ENCODE measurements around the gene RSPH3. TPM values are rescaled to one million over a fixed set of nuclear protein-coding genes. Genes with fewer than 3 reads are reported as not detected.

Gene RSPH3
- polyA plus RNA-seq, 1 donor from 2014 or later, result 3.5 TPM

- TF ChIP-seq, protein P1, sequence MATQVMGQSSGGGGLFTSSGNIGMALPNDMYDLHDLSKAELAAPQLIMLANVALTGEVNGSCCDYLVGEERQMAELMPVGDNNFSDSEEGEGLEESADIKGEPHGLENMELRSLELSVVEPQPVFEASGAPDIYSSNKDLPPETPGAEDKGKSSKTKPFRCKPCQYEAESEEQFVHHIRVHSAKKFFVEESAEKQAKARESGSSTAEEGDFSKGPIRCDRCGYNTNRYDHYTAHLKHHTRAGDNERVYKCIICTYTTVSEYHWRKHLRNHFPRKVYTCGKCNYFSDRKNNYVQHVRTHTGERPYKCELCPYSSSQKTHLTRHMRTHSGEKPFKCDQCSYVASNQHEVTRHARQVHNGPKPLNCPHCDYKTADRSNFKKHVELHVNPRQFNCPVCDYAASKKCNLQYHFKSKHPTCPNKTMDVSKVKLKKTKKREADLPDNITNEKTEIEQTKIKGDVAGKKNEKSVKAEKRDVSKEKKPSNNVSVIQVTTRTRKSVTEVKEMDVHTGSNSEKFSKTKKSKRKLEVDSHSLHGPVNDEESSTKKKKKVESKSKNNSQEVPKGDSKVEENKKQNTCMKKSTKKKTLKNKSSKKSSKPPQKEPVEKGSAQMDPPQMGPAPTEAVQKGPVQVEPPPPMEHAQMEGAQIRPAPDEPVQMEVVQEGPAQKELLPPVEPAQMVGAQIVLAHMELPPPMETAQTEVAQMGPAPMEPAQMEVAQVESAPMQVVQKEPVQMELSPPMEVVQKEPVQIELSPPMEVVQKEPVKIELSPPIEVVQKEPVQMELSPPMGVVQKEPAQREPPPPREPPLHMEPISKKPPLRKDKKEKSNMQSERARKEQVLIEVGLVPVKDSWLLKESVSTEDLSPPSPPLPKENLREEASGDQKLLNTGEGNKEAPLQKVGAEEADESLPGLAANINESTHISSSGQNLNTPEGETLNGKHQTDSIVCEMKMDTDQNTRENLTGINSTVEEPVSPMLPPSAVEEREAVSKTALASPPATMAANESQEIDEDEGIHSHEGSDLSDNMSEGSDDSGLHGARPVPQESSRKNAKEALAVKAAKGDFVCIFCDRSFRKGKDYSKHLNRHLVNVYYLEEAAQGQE (IDR thresholded peaks at IDR 0.05; ENCODE audit: borderline replicate concordance), result no peak
- TF ChIP-seq SMC3 (conservative IDR thresholded peaks at IDR 0.05; ENCODE audit: poor library complexity) (no peak), CTCF (IDR thresholded peaks at IDR 0.05; ENCODE audit: poor library complexity, severe bottlenecking) (no peak), RAD21 (conservative IDR thresholded peaks at IDR 0.05) (no peak), EP300 (conservative IDR thresholded peaks at IDR 0.05; ENCODE audit: poor library complexity, severe bottlenecking) (no peak), POLR2AphosphoS5 (IDR thresholded peaks at IDR 0.05) (no peak), TAF1 (IDR thresholded peaks at IDR 0.05; ENCODE audit: low read depth) (no peak), MXI1 (conservative IDR thresholded peaks at IDR 0.05; ENCODE audit: poor library complexity, severe bottlenecking) (no peak), EZH2 (IDR thresholded peaks at IDR 0.05; ENCODE audit: borderline replicate concordance, insufficient read depth, low read length, poor library complexity, severe bottlenecking) (no peak)
- no peak overlapping the region for H3K9ac ChIP-seq (ENCODE audit: low read length)
- no peaks in the 10 kb centered on the region for H4K20me1 ChIP-seq (ENCODE audit: insufficient read depth)
- H3K4me3 ChIP-seq (ENCODE audit: low read length), result no peak overlapping the region
- H2AFZ ChIP-seq (ENCODE audit: low read depth, low read length), result no peak overlapping the region
- H3F3A ChIP-seq (ENCODE audit: insufficient read depth, low read length, poor library complexity, severe bottlenecking), result no peaks in the 10 kb centered on the region
- no peak overlapping the region for H3K4me2 ChIP-seq (ENCODE audit: low read length)
- no peaks in the 10 kb centered on the region for H3K9me2 ChIP-seq (ENCODE audit: insufficient read depth, low read length)
- H3K79me2 ChIP-seq (replicated peaks; ENCODE audit: insufficient read depth, low read length), result no peaks in the 10 kb centered on the region
- H3K27ac ChIP-seq (ENCODE audit: low read length), result no peak overlapping the region
- no peaks in the 10 kb centered on the region for H3K9me3 ChIP-seq (ENCODE audit: low read length)
- H3K36me3 ChIP-seq (ENCODE audit: insufficient read depth, low read length), result no peaks in the 10 kb centered on the region
- H3K27me3 ChIP-seq (ENCODE audit: insufficient read depth, low read depth, low read length), result no peaks in the 10 kb centered on the region
Measured at GRCh38 chr6:159045801-159046200, 45.8 kb upstream of the RSPH3 start.

DNA sequence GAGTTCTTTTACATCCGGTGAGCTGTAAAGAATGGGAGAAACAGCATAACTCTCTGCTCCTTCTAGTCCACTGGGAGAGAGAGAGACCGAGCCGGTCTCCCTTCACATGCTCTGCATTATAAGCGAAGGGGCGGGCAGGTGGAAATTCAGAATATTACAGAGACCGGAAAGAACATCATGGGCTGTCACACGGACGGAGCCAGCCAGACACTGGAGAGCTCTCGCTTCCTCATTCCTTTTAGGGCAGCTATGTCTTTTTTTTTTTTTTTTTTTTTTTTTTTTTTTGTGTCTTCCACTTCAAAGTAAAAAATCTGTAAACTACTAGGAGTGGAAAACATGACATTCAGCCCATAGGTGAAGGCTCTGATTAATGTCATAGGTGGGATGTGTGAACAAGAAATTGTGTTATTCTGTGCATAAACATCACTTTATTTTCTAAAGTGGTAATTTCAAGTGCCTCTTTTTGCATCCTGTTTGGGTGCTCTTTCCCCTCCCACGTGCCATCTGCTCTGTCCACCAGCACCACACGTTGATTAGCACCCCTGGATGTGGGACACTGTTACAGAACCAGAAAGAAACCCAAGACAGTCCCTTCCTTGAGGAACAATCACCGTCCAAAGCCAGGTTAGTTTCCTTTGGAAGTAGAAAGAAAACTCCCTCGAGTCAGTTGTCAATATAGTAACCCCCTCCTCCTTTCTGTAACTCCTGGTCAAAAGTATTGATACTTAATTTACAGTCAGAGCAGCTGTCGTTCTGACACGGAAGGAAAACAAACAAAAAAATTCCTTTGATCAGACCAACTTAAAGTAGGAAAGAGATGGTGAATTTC lies 45.1 kb upstream of the RSPH3 start, which contains the start of gene TAGAP:
TAGAP (minus strand) TSS at position 93 of the 829 bp plus-strand sequence. CDS start 845 bp downstream, outside the sequence.
- no peaks in the 10 kb centered on the region for H3K36me3 ChIP-seq (ENCODE audit: insufficient read depth, low read length)
- H3K27me3 ChIP-seq (ENCODE audit: insufficient read depth, low read depth, low read length), result no peaks in the 10 kb centered on the region
- no peaks in the 10 kb centered on the region for H3K9me3 ChIP-seq (ENCODE audit: low read length)
- H3F3A ChIP-seq (ENCODE audit: insufficient read depth, low read length, poor library complexity, severe bottlenecking), result no peaks in the 10 kb centered on the region
- H4K20me1 ChIP-seq (ENCODE audit: insufficient read depth), result no peaks in the 10 kb centered on the region
- H3K79me2 ChIP-seq (replicated peaks; ENCODE audit: insufficient read depth, low read length), result no peaks in the 10 kb centered on the region
- H3K9ac ChIP-seq (ENCODE audit: low read length), result no peak within 1 kb of the TSS
- H2AFZ ChIP-seq (ENCODE audit: low read depth, low read length), result no peak within 1 kb of the TSS
- H3K27ac ChIP-seq (ENCODE audit: low read length), result no peak within 1 kb of the TSS
- no peaks in the 10 kb centered on the region for H3K9me2 ChIP-seq (ENCODE audit: insufficient read depth, low read length)
- H3K4me2 ChIP-seq (ENCODE audit: low read length), result no peak within 1 kb of the TSS
- TF ChIP-seq EP300 (conservative IDR thresholded peaks at IDR 0.05; ENCODE audit: poor library complexity, severe bottlenecking) (no peak), TAF1 (IDR thresholded peaks at IDR 0.05; ENCODE audit: low read depth) (no peak), CTCF (IDR thresholded peaks at IDR 0.05; ENCODE audit: poor library complexity, severe bottlenecking) (no peak)
- no peak within 1 kb of the TSS for H3K4me3 ChIP-seq (ENCODE audit: low read length)

Measured in neural cell (in vitro differentiated cells).